Measurements from ENCODE around the gene OAS1.
"Not testable (repeated sequence)": the region's sequence is repeated elsewhere in the genome, so short reads cannot be mapped to it uniquely, and the experiment has no call there.

The OAS1 gene

GRCh38 chr12:112901271-112901670 lies 5.5 kb upstream of the OAS1 start:
- no peak for DNase-seq

- peak; percentile 23 for DNase-seq
These were observed 2.2 kb upstream of the OAS1 start for GRCh38 chr12:112904571-112904970.

GRCh38 chr12:112905451-112906089 lies 1.2 kb upstream of the OAS1 start:
- no peak for DNase-seq

- DNase-seq, result peak; percentile 15
These were observed 824 bp downstream of the OAS1 start for GRCh38 chr12:112907415-112908157.

- DNase-seq, result no peak
These were observed 1.8 kb downstream of the OAS1 start for GRCh38 chr12:112908548-112908947.

GRCh38 chr12:112909693-112910092 lies 2.9 kb downstream of the OAS1 start:
- no peak for DNase-seq

GRCh38 chr12:112913038-112913688 lies 6.4 kb downstream of the OAS1 start:
- DNase-seq, result no peak

GRCh38 chr12:112913888-112914287 lies 7.1 kb downstream of the OAS1 start:
- DNase-seq, result not testable (repeated sequence)

GRCh38 chr12:112916270-112916669 lies 9.5 kb downstream of the OAS1 start:
- DNase-seq, result no peak

GRCh38 chr12:112919121-112919520 lies 12.4 kb downstream of the OAS1 start:
- DNase-seq, result no peak

- no peak for DNase-seq
These were observed 18.2 kb downstream of the OAS1 start for GRCh38 chr12:112924986-112925385.

GRCh38 chr12:112926416-112927033 lies 19.8 kb downstream of the OAS1 start:
- DNase-seq, result not testable (repeated sequence)

- no peak for DNase-seq
These were observed 20.7 kb downstream of the OAS1 start for GRCh38 chr12:112927475-112927874.

- DNase-seq, result no peak
These were observed 21.2 kb downstream of the OAS1 start for GRCh38 chr12:112927925-112928324.

- DNase-seq, result no peak
These were observed 22.2 kb downstream of the OAS1 start for GRCh38 chr12:112928978-112929377.

GRCh38 chr12:112929715-112930114 lies 23.0 kb downstream of the OAS1 start:
- DNase-seq, result no peak

- no peak for DNase-seq
These were observed 23.6 kb downstream of the OAS1 start for GRCh38 chr12:112930350-112930749.

GRCh38 chr12:112932485-112933128 lies 25.8 kb downstream of the OAS1 start:
- DNase-seq, result no peak

- no peak for DNase-seq
These were observed 26.4 kb downstream of the OAS1 start for GRCh38 chr12:112933129-112933505.

GRCh38 chr12:112936264-112936663 lies 29.5 kb downstream of the OAS1 start:
- DNase-seq, result peak; percentile 2

GRCh38 chr12:112936927-112937326 lies 30.2 kb downstream of the OAS1 start:
- DNase-seq, result no peak

GRCh38 chr12:112937741-112938719 lies 31.3 kb downstream of the OAS1 start, which contains the start of gene OAS3:
Gene OAS3 (plus strand): TSS chr12:112938474. CDS start chr12:112938531, 57 bp downstream.
- DNase-seq, result peak; percentile 75

Data from CD4-positive, alpha-beta T cell treated with Interleukin-4 for 4 hours (primary cell).